Spleen (tissue), 7 donors: ENCODE data around the gene CHSY3.

Source experiments
- POLR2A ChIP-seq, 3 donors: fragments of 450-650 bp; IDR thresholded peaks; one replicate each; pipeline ENCODE4 v1.5.1; 2017; ENCODE audit warnings: antibody characterized with exemption in 3 of 3, mild to moderate bottlenecking in 1 of 3
- TF ChIP-seq, protein P1 (sequence below), 11 experiments: fragments of 200-600 bp in 7 of 11; fragments of 450-650 bp in 4 of 11; sonication (generic) in 4 of 11; IDR thresholded peaks in 8 of 11; conservative IDR thresholded peaks in 3 of 11; 1 replicate in 7 of 11; 2 replicates in 4 of 11; pipeline versions ENCODE4 v1.4.0 to v1.8.0; 2016 to 2021; ENCODE audit warnings: antibody characterized with exemption in 11 of 11, inconsistent platforms in 4 of 11, mild to moderate bottlenecking in 1 of 11
- donor health status: DM: no; HTN: no; CAD: no; lungs with moderate emphysema.
- donor health status: DM: no; HTN: no; CAD: no.
- donor health status: DM: no; HTN: no; CAD: no.

DNA sequence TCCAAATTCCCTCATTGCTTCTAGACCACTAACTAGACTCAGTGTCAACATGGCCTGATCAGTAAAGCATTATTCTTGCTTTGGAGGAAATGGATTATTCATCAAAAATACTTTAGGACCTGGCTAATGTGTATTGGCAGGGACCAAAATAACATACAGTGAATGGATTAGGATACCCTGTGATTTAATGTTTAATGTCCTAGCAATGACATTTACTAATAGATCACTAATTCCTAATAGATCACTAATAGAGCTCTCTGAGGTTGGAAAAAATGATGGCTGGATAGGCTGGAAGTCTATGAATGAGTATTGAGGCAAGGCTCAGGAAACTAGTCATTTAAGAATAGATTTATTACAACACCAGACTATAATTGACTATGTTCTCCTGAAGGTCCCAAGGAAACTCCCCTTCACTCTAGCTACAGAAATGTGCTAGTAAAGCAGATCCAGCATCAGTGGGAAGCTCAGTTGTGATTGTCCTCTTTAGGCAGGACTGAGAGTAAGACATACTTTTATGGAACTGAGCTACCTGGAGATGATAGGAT lies 46.1 kb upstream of the CHSY3 start:
- TF ChIP-seq, protein P1, sequence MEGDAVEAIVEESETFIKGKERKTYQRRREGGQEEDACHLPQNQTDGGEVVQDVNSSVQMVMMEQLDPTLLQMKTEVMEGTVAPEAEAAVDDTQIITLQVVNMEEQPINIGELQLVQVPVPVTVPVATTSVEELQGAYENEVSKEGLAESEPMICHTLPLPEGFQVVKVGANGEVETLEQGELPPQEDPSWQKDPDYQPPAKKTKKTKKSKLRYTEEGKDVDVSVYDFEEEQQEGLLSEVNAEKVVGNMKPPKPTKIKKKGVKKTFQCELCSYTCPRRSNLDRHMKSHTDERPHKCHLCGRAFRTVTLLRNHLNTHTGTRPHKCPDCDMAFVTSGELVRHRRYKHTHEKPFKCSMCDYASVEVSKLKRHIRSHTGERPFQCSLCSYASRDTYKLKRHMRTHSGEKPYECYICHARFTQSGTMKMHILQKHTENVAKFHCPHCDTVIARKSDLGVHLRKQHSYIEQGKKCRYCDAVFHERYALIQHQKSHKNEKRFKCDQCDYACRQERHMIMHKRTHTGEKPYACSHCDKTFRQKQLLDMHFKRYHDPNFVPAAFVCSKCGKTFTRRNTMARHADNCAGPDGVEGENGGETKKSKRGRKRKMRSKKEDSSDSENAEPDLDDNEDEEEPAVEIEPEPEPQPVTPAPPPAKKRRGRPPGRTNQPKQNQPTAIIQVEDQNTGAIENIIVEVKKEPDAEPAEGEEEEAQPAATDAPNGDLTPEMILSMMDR (IDR thresholded peaks at IDR 0.05 in 8 of 11, conservative IDR thresholded peaks at IDR 0.05 in 3 of 11) = no peak
- no peak for TF ChIP-seq POLR2A (IDR thresholded peaks at IDR 0.05)
